ENCODE measurements around the gene GALNT2. TPM values are rescaled to one million over a fixed set of nuclear protein-coding genes. Genes with fewer than 3 reads are reported as not detected.

Gene GALNT2
- total and polyA plus RNA-seq, 2 of the 13 experiments (the other 11 are each of a cell fraction or from before 2014, with no cell fraction given): 39.3 to 39.6 TPM

GRCh38 chr1:230137337-230137815 lies 70.3 kb downstream of the GALNT2 start (continued):
- TF ChIP-seq ZNF414 (CRISPR knock-in tag; IDR thresholded peaks at IDR 0.05): no peak

GRCh38 chr1:230138561-230139239 lies 71.7 kb downstream of the GALNT2 start:
- POLR2A ChIA-PET: no interaction called here
- CTCF ChIA-PET (ENCODE audit: low intra/inter-chr PET ratio, low total read pairs): no interaction called here
- Histone ChIP-seq H3K9me3 (ENCODE audit: low read length) (no peaks in the 10 kb centered on the region), H2AFZ (ENCODE audit: low read length) (no peak overlapping the region), H3K36me3 (replicated peaks in 1 of 2; ENCODE audit: control insufficient read depth in 1 of 2, insufficient read depth in 2 of 2, low read length in 2 of 2) (no peaks in the 10 kb centered on the region; a peak in 1 of 5 replicates), H3K27ac (ENCODE audit: extremely low read length, insufficient read depth, low read length) (no peak overlapping the region), H3K79me2 (ENCODE audit: insufficient read depth, low read length) (peaks cover 29% of the 10 kb centered on the region), H3K9ac (ENCODE audit: insufficient read depth, low read depth, low read length) (no peak overlapping the region), H3K4me3 (replicated peaks in 1 of 3; ENCODE audit: insufficient read depth in 1 of 3, low read depth in 2 of 3, low read length in 3 of 3) (no peak overlapping the region), H3K27me3 (ENCODE audit: control insufficient read depth in 1 of 2, insufficient read depth in 2 of 2, low read length in 2 of 2) (no peaks in the 10 kb centered on the region), H3K4me1 (ENCODE audit: insufficient read depth, low read length) (peaks cover 29% of the 10 kb centered on the region), H4K20me1 (ENCODE audit: insufficient read depth, low read length) (no peaks in the 10 kb centered on the region), H3K4me2 (ENCODE audit: low read depth, low read length) (no peak overlapping the region)
- ATAC-seq (no peak), DNase-seq (ENCODE audit: low spot score) (no peak), FAIRE-seq (no peak)
- WGBS (ENCODE audit: low lambda C conversion rate): 96% methylated on average over 7 of the region's 7 CpGs
- intact Hi-C loops (cut with micrococcal nuclease; ENCODE audit: unreplicated experiment) (no loop called here), in situ Hi-C loops (cut with HindIII; ENCODE audit: extremely low pct_ligation_motif_present, low pct_unique_long_range_greater_than_20kb) (no loop called here)
- TF ChIP-seq ZNF607 (CRISPR knock-in tag; IDR thresholded peaks at IDR 0.05; ENCODE audit: borderline replicate concordance) (no peak), PHF20 (CRISPR knock-in tag; IDR thresholded peaks at IDR 0.05) (no peak), KDM3A (CRISPR knock-in tag; IDR thresholded peaks at IDR 0.05; ENCODE audit: low read depth) (no peak), CHD4 (IDR thresholded peaks at IDR 0.05; ENCODE audit: borderline replicate concordance, low read length) (no peak), ZFAT (CRISPR knock-in tag; conservative IDR thresholded peaks at IDR 0.05) (no peak), GRHL1 (CRISPR knock-in tag; conservative IDR thresholded peaks at IDR 0.05) (no peak), TAF1 (CRISPR knock-in tag; IDR thresholded peaks at IDR 0.05) (no peak), SMAD3 (CRISPR knock-in tag; IDR thresholded peaks at IDR 0.05) (no peak), ZNF432 (CRISPR knock-in tag; IDR thresholded peaks at IDR 0.05; ENCODE audit: borderline replicate concordance) (no peak), ETV6 (CRISPR knock-in tag; conservative IDR thresholded peaks at IDR 0.05) (no peak), RBAK (CRISPR knock-in tag; IDR thresholded peaks at IDR 0.05) (no peak), ZNF362 (CRISPR knock-in tag; IDR thresholded peaks at IDR 0.05; ENCODE audit: borderline replicate concordance) (no peak), ZMYM4 (CRISPR knock-in tag; IDR thresholded peaks at IDR 0.05) (no peak), HDAC6 (IDR thresholded peaks at IDR 0.05; ENCODE audit: low read depth, low read length) (no peak), ZNF138 (CRISPR knock-in tag; IDR thresholded peaks at IDR 0.05; ENCODE audit: low read depth) (no peak), SAFB2 (CRISPR knock-in tag; IDR thresholded peaks at IDR 0.05; ENCODE audit: borderline replicate concordance, low read depth) (no peak), ZNF333 (CRISPR knock-in tag; IDR thresholded peaks at IDR 0.05; ENCODE audit: borderline replicate concordance) (no peak)
- no TSS peak for BruUV-seq (replicated peaks)

Measured in HepG2 (cell line).